ENCODE measurements around the gene JUN. TPM values are rescaled to one million over a fixed set of nuclear protein-coding genes. Genes with fewer than 3 reads are reported as not detected.

The JUN gene
- total RNA-seq, 1 experiment from 2014 or later = 14.2 TPM

DNA sequence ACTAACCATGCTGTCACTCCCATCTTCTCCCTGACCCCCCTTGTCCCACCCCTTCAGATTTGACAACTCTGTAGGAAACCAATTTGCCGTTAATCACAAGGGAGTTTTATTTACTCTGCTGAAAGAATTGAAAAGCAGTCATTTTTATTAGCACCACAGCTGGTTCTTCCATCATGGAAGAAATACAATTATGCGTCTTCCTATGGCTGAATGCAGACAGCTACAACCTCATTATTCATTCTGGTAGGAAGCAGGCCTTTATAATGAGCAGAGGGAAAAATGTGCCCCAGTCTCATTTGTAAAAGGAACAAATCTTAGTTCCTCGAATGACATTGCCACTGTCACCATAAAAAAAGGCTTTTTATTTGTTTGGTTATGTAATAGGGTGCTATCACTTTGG, 35.2 kb downstream of the JUN start:
- H4K5ac ChIP-seq (ENCODE audit: insufficient read length, low read depth, low read length) = no peak overlapping the region
- no peak overlapping the region for H3T11ph ChIP-seq (ENCODE audit: low read length)
- H2BK20ac ChIP-seq (ENCODE audit: low read depth, low read length, poor library complexity, severe bottlenecking) = no peak overlapping the region
- Mint-ChIP-seq H3K4me1 (peaks cover 9 to 12% of the 10 kb centered on the region in 2 experiments), H3K4me3 (no peak overlapping the region), H3K27ac (no peak overlapping the region), H3K27me3 (ENCODE audit: low read depth) (no peaks in the 10 kb centered on the region), H3K9me3 (no peaks in the 10 kb centered on the region), H3K36me3 (ENCODE audit: insufficient read depth in 1 of 3, low read depth in 3 of 3) (no peaks in the 10 kb centered on the region)
- H3K4me1 ChIP-seq (ENCODE audit: insufficient read depth, low read length) = no peaks in the 10 kb centered on the region; the same call in 1 of the 2 replicates
- no peak overlapping the region for H4K8ac ChIP-seq (replicated peaks; ENCODE audit: insufficient read length, low read depth, low read length)
- no peak overlapping the region for H3K9ac ChIP-seq (ENCODE audit: extremely low read depth, insufficient read length, low read length)
- no peaks in the 10 kb centered on the region for H3K79me2 ChIP-seq (ENCODE audit: insufficient read depth, low read length)
- no peak overlapping the region for H3K56ac ChIP-seq (ENCODE audit: insufficient read length, low read depth, low read length)
- H3K14ac ChIP-seq (ENCODE audit: insufficient read depth, low read length) = no peak overlapping the region
- H3K4me2 ChIP-seq (ENCODE audit: insufficient read depth, insufficient read length, low read length) = no peak overlapping the region
- H2BK120ac ChIP-seq (ENCODE audit: low read depth, low read length, poor library complexity, severe bottlenecking) = no peak overlapping the region
- no CpG with 5 or more reads among the region's 3 CpGs for WGBS (ENCODE audit: extremely low coverage, insufficient read length, low lambda C conversion rate)
- no peak overlapping the region for H3K4ac ChIP-seq (ENCODE audit: low read depth, low read length)
- no peak overlapping the region for H3K23ac ChIP-seq (ENCODE audit: insufficient read length, low read depth, low read length)
- no peaks in the 10 kb centered on the region for H3K27me3 ChIP-seq (ENCODE audit: insufficient read depth, low read length)
- no peaks in the 10 kb centered on the region for H3K9me3 ChIP-seq (ENCODE audit: control insufficient read depth, low read depth, low read length)
- no peak overlapping the region for H2BK12ac ChIP-seq (ENCODE audit: insufficient read length, low read depth, low read length)
- H3K27ac ChIP-seq (ENCODE audit: insufficient read length, low read depth, low read length) = no peak overlapping the region
- H2AK5ac ChIP-seq (ENCODE audit: insufficient read length, low read length) = no peak overlapping the region
- no peak overlapping the region for H3K18ac ChIP-seq (ENCODE audit: insufficient read length, low read depth, low read length)
- TF ChIP-seq, protein P1, sequence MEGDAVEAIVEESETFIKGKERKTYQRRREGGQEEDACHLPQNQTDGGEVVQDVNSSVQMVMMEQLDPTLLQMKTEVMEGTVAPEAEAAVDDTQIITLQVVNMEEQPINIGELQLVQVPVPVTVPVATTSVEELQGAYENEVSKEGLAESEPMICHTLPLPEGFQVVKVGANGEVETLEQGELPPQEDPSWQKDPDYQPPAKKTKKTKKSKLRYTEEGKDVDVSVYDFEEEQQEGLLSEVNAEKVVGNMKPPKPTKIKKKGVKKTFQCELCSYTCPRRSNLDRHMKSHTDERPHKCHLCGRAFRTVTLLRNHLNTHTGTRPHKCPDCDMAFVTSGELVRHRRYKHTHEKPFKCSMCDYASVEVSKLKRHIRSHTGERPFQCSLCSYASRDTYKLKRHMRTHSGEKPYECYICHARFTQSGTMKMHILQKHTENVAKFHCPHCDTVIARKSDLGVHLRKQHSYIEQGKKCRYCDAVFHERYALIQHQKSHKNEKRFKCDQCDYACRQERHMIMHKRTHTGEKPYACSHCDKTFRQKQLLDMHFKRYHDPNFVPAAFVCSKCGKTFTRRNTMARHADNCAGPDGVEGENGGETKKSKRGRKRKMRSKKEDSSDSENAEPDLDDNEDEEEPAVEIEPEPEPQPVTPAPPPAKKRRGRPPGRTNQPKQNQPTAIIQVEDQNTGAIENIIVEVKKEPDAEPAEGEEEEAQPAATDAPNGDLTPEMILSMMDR (conservative IDR thresholded peaks at IDR 0.05) = no peak
- no peaks in the 10 kb centered on the region for H3K23me2 ChIP-seq (ENCODE audit: insufficient read length, low read depth, low read length, poor library complexity, severe bottlenecking)
- no peak overlapping the region for H4K91ac ChIP-seq (ENCODE audit: insufficient read length, low read depth, low read length)
- H2BK5ac ChIP-seq (ENCODE audit: insufficient read length, low read length) = no peak overlapping the region
- H2AFZ ChIP-seq (ENCODE audit: low read length) = no peak overlapping the region
- DNase-seq = no peak
- no peak overlapping the region for H2BK15ac ChIP-seq (ENCODE audit: low read depth, low read length)
- no peaks in the 10 kb centered on the region for H3K79me1 ChIP-seq (ENCODE audit: insufficient read depth, low read depth, low read length, poor library complexity, severe bottlenecking)
- no peaks in the 10 kb centered on the region for H4K20me1 ChIP-seq (ENCODE audit: control insufficient read depth, insufficient read depth, insufficient read length)

Measured in H9 (cell line).